Measurements from ENCODE around the gene SLC8A3.

The SLC8A3 gene

GRCh38 chr14:70000601-70001000 lies 188.2 kb downstream of the SLC8A3 start:
- Histone ChIP-seq H3K9me3 (ENCODE audit: insufficient read depth, low read length) (no peaks in the 10 kb centered on the region), H3K9ac (ENCODE audit: insufficient read length, low read depth) (no peak overlapping the region), H3K27me3 (ENCODE audit: insufficient read depth, insufficient read length) (no peaks in the 10 kb centered on the region), H3K4me3 (ENCODE audit: insufficient read length, low read depth) (no peak overlapping the region), H3K36me3 (ENCODE audit: insufficient read depth, insufficient read length, low read length) (no peaks in the 10 kb centered on the region), H3K4me1 (ENCODE audit: insufficient read depth, insufficient read length) (no peaks in the 10 kb centered on the region)
- no peak for DNase-seq (ENCODE audit: low read depth, low spot score)
- no peak for TF ChIP-seq SUZ12 (IDR thresholded peaks at IDR 0.05; ENCODE audit: extremely low read depth, insufficient read depth, insufficient read length)
- no peak for TF ChIP-seq YY1 (IDR thresholded peaks at IDR 0.05; ENCODE audit: insufficient read depth, insufficient read length)
- no peak for TF ChIP-seq ZNF274 (IDR thresholded peaks at IDR 0.05; ENCODE audit: low read depth, low read length)

- no peak overlapping the region for H3K9ac ChIP-seq (ENCODE audit: insufficient read length, low read depth)
- no peaks in the 10 kb centered on the region for H3K9me3 ChIP-seq (ENCODE audit: insufficient read depth, low read length)
- TF ChIP-seq YY1 (IDR thresholded peaks at IDR 0.05; ENCODE audit: insufficient read depth, insufficient read length) (no peak), ZNF274 (IDR thresholded peaks at IDR 0.05; ENCODE audit: low read depth, low read length) (no peak), SUZ12 (IDR thresholded peaks at IDR 0.05; ENCODE audit: extremely low read depth, insufficient read depth, insufficient read length) (no peak)
- no peak for DNase-seq (ENCODE audit: low read depth, low spot score)
- no peak overlapping the region for H3K4me3 ChIP-seq (ENCODE audit: insufficient read length, low read depth)
- H3K36me3 ChIP-seq (ENCODE audit: insufficient read depth, insufficient read length, low read length): no peaks in the 10 kb centered on the region
- no peaks in the 10 kb centered on the region for H3K4me1 ChIP-seq (ENCODE audit: insufficient read depth, insufficient read length)
- no peaks in the 10 kb centered on the region for H3K27me3 ChIP-seq (ENCODE audit: insufficient read depth, insufficient read length)
These were observed 189.5 kb downstream of the SLC8A3 start for GRCh38 chr14:69999261-69999674.

- H3K9me3 ChIP-seq (ENCODE audit: insufficient read depth, low read length): no peaks in the 10 kb centered on the region
- DNase-seq (ENCODE audit: low read depth, low spot score): no peak
- H3K36me3 ChIP-seq (ENCODE audit: insufficient read depth, insufficient read length, low read length): no peaks in the 10 kb centered on the region
- TF ChIP-seq YY1 (IDR thresholded peaks at IDR 0.05; ENCODE audit: insufficient read depth, insufficient read length): no peak
- H3K27me3 ChIP-seq (ENCODE audit: insufficient read depth, insufficient read length): no peaks in the 10 kb centered on the region
- H3K4me3 ChIP-seq (ENCODE audit: insufficient read length, low read depth): no peak overlapping the region
- H3K4me1 ChIP-seq (ENCODE audit: insufficient read depth, insufficient read length): no peaks in the 10 kb centered on the region
- H3K9ac ChIP-seq (ENCODE audit: insufficient read length, low read depth): no peak overlapping the region
These were observed 190.9 kb downstream of the SLC8A3 start for GRCh38 chr14:69997849-69998248.

GRCh38 chr14:69996216-69996615 lies 192.5 kb downstream of the SLC8A3 start:
- TF ChIP-seq YY1 (IDR thresholded peaks at IDR 0.05; ENCODE audit: insufficient read depth, insufficient read length) (no peak), ZNF274 (IDR thresholded peaks at IDR 0.05; ENCODE audit: low read depth, low read length) (no peak), SUZ12 (IDR thresholded peaks at IDR 0.05; ENCODE audit: extremely low read depth, insufficient read depth, insufficient read length) (no peak)
- H3K4me3 ChIP-seq (ENCODE audit: insufficient read length, low read depth): no peak overlapping the region
- DNase-seq (ENCODE audit: low read depth, low spot score): no peak
- no peaks in the 10 kb centered on the region for H3K4me1 ChIP-seq (ENCODE audit: insufficient read depth, insufficient read length)
- no peaks in the 10 kb centered on the region for H3K9me3 ChIP-seq (ENCODE audit: insufficient read depth, low read length)
- H3K27me3 ChIP-seq (ENCODE audit: insufficient read depth, insufficient read length): no peaks in the 10 kb centered on the region
- H3K9ac ChIP-seq (ENCODE audit: insufficient read length, low read depth): no peak overlapping the region
- no peaks in the 10 kb centered on the region for H3K36me3 ChIP-seq (ENCODE audit: insufficient read depth, insufficient read length, low read length)
